ENCODE measurements around the gene NEURL1.

The NEURL1 gene

GRCh38 chr10:103609231-103610082 lies 116.0 kb downstream of the NEURL1 start:
- DNase-seq (ENCODE audit: low spot score), result no peak

- DNase-seq (ENCODE audit: low spot score), result no peak
Measured at GRCh38 chr10:103610083-103610472, 116.6 kb downstream of the NEURL1 start.

- DNase-seq (ENCODE audit: low spot score), result no peak
Measured at GRCh38 chr10:103610921-103611511, 117.5 kb downstream of the NEURL1 start.

GRCh38 chr10:103612462-103613365 lies 119.2 kb downstream of the NEURL1 start:
- DNase-seq (ENCODE audit: low spot score), result no peak

GRCh38 chr10:103613616-103614015 lies 120.1 kb downstream of the NEURL1 start:
- no peak for DNase-seq (ENCODE audit: low spot score)

GRCh38 chr10:103614306-103615158 lies 121.0 kb downstream of the NEURL1 start:
- DNase-seq (ENCODE audit: low spot score), result no peak

- DNase-seq (ENCODE audit: low spot score), result no peak
Measured at GRCh38 chr10:103616705-103617601, 123.4 kb downstream of the NEURL1 start.

GRCh38 chr10:103617602-103618385 lies 124.3 kb downstream of the NEURL1 start:
- no peak for DNase-seq (ENCODE audit: low spot score)

- DNase-seq (ENCODE audit: low spot score), result no peak
Measured at GRCh38 chr10:103618575-103619423, 125.3 kb downstream of the NEURL1 start.

GRCh38 chr10:103619424-103620351 lies 126.2 kb downstream of the NEURL1 start:
- DNase-seq (ENCODE audit: low spot score), result no peak

GRCh38 chr10:103620352-103620740 lies 126.8 kb downstream of the NEURL1 start:
- no peak for DNase-seq (ENCODE audit: low spot score)

GRCh38 chr10:103620891-103621782 lies 127.6 kb downstream of the NEURL1 start:
- no peak for DNase-seq (ENCODE audit: low spot score)

- no peak for DNase-seq (ENCODE audit: low spot score)
Measured at GRCh38 chr10:103621783-103622125, 128.2 kb downstream of the NEURL1 start.

GRCh38 chr10:103622286-103622685 lies 128.8 kb downstream of the NEURL1 start:
- DNase-seq (ENCODE audit: low spot score), result no peak

- no peak for DNase-seq (ENCODE audit: low spot score)
Measured at GRCh38 chr10:103622935-103623574, 129.6 kb downstream of the NEURL1 start.

- no peak for DNase-seq (ENCODE audit: low spot score)
Measured at GRCh38 chr10:103626178-103626577, 132.7 kb downstream of the NEURL1 start.

Data from kidney capillary endothelial cell (primary cell).